HG02678 (cell line): Measurements from ENCODE around the gene MYO6.
"Not testable (repeated sequence)": the region's sequence is repeated elsewhere in the genome, so short reads cannot be mapped to it uniquely, and the experiment has no call there.

Experiments used
- ATAC-seq: cut with Tn5 transposase; IDR thresholded peaks from one replicate; pipeline ENCODE4 v1.9.1; 2021; ENCODE audit warnings: mild to moderate bottlenecking, moderate library complexity; ENCODE audit not compliant: unreplicated experiment

MYO6 gene

DNA sequence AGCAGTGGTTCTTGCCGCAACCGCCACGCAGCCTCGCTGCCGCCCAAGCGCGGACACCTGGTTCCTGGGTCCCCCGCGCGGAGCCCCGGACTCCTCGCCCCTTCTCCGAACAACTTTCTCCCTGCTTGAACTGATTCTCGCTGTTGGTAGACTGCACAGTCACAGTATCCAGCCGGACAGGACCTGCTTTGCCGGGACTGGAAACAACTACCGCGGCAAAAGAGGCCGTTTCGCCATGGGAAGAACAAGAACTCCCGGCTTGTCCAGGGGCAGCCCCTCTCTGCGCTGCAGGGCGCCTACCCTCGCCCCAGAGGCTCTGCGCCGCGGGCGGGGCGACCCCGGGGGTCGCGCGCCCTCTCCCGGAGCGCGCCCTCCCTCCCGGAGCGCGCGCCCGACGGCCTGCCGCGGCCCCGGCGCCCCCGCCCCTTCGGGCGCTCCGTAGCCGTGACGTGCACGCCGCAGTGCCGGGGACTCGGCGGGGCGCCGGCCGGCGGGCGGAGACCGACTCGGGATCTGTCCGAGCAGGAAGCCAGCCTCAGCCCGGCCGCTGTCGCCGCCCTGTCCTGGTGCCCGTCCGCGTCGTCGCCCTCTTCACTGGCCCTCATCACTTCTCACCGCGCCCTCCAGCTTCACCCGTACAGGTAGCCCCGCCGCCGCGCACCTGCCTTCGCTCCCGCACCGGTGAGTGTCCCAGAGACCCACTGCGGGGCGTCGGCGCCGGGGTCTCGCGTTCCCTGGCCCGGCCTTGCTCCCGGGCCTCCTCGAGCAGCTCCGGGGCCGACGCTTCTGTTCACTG, at the start of gene MYO6:
MYO6 (plus strand) TSS at position 497 of the 796 bp plus-strand sequence. CDS start 68,309 bp downstream, outside the sequence.
- ATAC-seq = peak; percentile 81

DNA sequence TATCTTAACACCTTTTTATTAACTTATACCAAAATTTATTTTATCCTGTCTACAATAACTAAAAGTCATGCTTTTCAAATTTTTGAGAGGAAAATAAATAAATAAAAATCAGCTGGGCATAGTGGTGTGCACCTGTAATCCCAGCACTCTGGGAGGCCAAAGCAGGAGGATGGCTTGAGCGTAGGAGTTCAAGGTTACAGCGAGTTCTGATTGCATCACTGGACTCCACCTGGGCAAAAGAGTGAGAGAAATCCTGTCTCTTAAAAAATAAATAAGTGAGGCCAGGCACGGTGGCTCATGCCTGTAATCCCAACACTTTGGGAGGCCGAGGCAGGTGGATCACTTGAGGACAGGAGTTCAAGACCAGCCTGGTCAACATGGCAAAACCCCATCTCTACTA, 40.7 kb upstream of the MYO6 start:
- not testable (repeated sequence) for ATAC-seq

DNA sequence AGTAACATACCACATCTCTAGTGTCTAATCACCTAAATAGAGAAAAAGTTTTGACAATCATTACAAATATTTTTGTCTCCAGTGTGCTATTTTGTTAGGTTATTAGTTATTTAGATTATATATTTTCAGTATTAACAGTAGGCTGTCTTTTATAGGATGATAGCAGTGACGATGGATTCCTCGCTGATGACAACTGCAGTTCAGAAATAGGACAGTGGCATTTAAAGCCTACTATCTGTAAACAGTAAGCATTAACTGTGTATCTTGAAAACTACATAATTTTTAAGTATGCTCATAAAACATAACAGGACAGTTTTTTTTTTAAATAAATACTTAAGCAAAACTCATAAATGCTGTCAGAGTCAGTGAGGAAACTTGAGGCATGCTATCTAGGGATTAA, 37.9 kb upstream of the MYO6 start:
- ATAC-seq = no peak

DNA sequence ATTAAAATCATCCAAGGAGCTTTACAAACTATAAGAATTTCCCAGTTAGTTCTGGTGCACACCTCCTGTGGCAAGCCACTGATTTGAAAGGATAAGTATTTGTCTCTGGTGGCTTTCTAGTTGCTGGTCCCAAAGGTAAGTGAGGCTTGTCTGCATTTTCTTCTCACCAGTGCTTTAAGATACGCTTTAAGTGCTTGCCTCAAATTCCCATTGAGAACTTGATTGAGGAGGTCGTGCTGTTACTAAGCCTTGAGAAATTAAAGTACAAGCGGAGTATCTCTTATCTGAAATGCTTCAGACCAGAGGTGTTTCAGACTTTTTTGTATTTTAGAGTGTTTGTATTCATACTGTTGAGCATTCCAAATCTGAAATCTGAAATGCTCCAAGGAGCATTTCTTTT, 29.9 kb upstream of the MYO6 start:
- no peak for ATAC-seq

DNA sequence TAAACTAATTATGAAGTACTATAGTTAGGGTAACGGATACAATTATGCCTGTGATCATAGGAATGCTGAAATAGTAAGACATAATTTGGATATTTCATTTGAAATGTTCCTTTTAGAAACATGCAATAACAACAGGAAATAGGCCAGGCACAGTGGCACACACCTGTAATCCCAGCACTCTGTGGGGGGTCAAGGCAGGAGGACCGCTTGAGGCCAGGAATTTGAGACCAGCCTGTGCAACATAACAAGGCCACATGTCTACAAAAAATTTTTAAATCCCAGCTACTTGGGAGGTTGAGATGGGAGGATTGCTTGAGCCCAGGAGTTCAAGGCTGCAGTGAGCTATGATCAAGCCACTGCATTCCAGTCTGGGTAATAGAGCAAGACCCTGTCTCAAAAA, 25.7 kb upstream of the MYO6 start:
- no peak for ATAC-seq

DNA sequence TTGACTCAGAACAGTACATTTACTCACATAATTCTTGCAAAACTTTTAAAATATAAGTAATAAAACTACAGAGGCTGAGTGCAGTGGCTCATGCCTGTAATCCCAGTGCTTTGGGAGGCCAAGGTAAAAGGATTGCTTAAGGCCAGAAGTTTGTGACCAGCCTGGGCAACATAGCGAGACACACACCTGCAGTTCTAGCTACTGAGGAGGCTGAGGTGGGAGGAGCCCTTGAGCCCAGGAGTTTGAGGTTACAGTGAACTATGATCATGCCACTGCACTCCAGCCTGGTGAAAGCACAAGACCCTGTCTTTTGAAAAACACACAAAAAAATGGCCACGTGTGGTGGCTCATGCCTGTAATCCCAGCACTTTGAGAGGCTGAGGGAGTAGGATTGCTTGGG, 21.8 kb upstream of the MYO6 start:
- no peak for ATAC-seq

DNA sequence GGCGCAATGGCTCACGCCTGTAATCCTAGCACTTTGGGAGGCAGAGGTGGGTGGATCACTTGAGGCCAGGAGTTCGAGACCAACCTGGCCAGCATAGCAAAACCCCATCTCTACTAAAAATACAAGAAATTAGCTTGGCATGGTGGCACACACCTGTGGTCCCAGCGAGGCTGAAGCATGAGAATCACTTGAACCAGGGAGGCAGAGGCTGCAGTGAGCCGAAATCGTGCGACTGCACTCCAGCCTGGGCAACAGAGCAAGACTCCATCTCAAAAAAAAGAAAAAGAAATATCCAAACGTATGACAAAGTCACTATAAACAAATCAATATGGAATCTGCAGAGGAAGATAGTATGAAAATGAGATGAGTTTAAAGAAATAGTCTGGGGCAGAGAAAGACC, 18.0 kb upstream of the MYO6 start:
- ATAC-seq = not testable (repeated sequence)

DNA sequence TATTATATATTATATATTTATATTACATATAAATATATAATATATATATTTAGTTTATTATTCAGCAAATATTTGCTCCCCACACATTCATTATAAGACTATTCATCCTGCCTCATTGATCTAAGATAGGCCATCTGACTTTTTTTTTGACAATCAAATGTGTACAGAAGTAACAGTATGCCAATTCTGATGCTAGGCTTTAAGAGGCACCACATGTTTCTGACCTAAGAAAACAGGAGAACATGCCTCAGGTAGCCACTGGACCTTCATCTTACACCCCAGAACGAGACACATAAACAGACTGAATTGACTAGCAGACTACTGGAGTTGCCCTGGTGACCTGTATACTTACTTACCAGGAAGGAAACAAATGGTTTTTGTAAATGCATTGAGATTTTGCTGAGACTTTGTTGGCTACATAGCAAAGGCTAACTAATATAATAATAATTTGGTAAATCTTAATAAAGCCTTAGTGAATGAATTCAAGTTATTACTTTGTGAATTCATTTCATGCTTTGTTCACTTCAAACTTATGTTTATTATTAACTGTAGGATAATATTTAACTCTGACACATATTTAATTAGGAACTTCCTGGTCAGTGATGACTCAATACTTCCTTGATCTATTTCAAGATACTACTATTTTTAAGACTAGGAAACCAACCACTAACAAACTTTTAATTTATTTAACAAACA, 13.4 kb upstream of the MYO6 start:
- peak; percentile 80 for ATAC-seq

DNA sequence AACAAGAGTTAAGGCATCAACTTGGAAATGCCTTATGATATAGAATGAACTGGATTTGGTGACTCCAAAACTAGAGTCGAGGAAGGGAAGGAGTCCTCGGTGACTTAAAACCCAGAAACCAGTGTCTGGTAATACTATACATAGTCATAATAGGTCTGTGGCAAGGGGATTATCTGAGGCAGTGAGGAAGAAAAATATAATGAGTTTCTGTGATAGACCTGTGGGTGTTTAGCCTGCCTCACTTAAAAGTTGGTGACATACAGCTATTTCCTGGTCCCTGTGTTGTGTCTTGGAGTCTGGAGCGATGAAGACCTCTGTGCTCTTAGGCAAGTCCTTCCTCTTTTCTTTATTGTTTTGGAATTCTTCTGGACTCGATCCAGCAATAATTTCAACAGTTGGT, 5.1 kb upstream of the MYO6 start:
- no peak for ATAC-seq

DNA sequence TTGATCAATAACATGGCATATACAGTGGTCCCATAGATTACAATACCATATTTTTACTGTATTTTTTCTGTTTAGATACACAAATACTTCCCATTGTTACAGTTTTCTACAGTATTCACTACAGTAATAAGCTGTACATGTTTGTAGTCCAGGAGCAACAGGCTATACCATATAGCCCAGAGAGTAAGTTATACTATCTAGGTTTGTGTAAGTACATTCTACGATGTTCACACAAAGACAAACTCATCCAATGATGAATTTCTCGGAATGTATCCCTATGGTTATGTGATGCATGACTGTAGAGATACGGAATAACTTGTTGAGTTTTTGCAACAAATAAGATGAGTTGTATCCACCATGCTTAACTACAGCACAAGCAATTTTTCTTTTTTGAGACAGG, 3.6 kb upstream of the MYO6 start:
- no peak for ATAC-seq

DNA sequence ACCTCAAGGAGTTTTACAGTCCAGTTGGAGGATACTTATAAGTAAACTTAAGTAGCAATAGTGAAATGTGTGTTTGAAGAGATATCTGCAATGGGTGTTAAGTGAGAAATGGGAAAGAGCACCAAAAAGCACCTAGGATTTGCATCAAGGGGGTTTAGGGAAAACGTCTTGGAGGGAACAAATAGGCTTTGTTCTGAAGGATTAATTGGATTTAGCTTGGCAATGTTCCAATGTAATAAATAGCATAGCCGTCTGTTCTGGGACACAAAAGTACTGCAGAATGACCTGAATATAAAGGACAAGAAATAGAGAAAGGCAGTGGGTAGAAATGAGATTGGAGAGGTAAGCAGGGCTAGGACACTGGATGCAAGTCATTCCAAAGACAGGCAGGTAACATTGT, 2.8 kb upstream of the MYO6 start:
- ATAC-seq = no peak

DNA sequence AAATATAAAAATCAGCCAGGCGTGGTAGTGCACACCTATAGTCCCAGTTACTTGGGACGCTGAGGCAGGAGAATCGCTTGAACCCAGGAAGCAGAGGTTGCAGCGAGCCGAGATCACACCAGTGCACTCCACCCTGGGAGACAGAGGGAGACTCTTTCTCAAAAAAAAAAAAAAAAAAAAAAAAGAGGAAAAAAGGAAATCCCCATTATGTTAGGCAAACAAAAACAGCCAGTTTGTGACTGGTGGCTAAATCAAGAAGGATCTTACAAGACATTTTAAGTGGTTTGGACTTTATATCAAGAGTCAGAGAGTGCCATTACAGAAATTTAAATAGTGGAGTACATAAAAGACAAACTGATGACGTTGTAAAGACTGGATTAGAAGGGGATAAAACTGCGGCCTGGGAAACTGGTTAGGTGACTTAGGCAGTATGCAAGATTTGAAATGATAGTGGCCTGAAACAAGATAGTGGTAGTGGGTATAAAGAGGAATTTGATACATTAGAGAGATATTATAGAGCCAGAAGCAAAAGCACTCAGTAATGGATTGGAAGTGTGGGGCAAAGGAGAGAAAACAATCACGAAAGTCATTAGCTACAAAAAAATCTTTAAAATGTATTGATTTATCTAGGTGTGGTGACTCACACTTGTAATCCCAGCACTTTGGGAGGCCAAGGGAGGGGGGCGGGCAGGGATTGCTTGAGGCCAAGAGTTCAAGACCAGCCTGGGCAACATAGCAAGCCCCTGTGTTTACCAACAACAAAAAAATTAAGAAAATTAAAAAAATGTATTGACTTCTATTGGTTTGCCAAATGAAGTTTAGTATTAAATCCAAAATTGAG, 1.7 kb upstream of the MYO6 start:
- no peak for ATAC-seq

DNA sequence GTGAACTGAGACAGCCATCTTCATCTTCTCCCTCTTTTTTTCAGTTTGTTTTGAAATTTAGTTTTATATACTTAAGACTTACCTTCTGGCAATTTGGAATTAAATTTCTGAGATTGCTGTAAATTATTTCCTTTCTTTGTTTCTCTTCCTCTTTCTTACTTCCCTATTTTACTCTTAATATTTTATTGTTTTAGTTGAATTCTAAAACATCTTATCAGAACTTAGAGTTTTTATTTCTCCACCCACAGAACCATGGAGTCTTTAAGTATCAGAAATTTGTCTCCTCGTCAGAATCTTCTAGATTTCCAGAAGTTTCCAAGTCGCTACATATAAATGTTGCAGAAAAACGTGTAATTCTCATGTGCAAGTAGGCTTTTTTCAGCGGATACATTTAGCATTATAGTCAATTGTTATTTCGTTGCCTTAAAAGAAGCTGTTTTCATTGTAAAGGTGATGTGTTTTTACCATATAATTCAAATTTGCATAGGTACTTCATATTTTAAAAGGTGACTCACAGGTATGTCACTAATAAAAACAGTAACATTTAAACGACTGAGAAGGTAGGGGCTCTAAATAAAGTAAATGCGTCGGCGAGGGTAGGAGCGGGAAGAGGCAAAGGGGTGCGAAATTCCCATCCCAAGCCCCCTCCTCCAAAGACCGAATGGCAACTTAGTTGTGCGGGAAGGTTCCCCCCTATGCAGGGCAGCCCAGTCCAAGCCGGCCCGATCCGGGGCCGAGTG, 866 bp upstream of the MYO6 start:
- no peak for ATAC-seq

DNA sequence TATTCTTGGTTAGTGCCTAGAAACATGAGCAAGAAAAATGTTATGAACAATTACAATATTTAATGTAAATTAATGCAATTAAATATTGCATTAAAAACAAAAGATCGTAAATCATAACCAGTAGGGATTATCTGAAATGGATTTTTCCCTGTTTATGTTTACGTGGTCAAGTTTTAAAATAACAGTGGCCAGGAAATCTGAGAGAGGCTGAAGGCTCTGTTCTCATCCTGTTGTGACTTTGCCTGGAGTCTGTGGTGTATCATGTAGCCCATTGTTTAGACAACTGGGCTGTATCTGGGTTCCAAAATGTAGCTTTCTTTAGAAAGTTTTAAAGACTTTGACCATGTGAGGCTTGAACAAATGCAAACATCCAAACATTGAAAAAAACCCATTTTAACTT, 2.4 kb downstream of the MYO6 start:
- ATAC-seq = no peak

DNA sequence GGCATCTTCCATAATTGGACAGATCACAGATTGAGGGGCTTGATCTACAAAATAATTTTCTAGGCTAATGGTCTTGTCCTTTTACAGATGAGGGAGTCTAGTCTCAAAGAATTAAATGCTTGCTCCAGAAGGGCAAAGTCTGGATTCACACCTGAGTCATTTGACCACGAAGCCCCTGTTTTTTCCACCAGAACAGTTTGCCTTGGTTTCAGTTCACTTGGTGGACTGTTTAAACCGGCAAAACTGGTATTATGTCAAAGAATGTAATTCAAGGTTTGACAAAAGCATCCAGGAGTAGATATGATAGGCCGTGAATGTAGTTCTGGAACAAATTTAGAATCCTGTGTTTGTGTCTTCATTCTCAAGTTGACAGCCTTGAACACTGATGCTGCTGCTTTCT, 3.3 kb downstream of the MYO6 start:
- no peak for ATAC-seq

DNA sequence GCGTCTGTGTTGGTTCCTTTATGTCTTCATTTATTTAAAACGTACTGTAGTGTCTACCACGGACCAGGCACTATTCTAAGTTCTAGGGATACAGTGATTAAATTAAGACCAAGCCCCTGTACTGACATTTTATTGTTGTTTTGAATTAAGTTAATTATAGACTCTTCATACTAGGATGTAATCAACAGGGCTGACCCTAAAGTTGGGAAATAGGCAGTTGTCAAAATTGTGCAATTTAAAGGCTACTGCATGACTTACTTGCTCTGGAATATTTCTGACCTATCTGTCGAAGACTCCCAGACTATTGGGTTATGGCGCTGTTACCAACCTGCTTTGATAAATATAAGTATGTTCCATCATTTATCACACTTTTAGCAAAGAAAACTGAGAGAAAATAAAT, 6.7 kb downstream of the MYO6 start:
- no peak for ATAC-seq

DNA sequence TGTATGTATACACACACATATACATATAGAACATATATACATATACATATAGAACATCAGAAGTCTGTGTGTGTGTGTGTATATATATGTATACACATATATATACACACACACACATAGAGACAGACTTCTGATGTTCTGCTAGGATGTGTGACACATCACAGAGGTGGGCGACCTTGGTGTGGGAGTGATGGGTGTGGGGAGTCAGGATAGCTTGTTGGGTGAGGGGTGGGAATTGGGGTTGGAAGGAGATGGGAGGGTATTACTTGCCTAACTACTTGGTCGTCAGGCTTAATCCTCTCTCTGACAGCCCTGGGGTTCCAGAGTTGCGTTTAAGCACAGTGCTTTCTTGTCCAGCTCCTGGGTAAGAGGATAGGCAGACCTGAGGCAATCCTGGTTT, 8.3 kb downstream of the MYO6 start:
- no peak for ATAC-seq

DNA sequence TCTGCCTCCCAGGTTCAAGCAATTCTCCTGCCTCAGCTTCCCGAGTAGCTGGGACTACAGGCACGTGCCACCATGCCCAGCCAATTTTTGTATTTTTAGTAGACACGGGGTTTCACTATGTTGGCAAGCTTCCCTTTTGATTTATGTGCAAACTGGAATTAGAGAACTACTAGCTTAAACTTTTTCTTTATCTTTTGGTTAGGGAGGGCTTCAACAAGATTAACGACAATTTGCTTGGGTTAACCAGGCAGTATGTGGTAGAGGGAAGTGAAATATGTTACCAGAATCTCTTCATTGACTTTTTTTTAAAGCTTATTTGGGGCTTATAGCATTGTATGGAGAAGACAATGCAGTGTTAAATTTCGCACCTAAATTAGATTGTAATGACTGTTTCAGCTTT, 9.0 kb downstream of the MYO6 start:
- ATAC-seq = no peak

DNA sequence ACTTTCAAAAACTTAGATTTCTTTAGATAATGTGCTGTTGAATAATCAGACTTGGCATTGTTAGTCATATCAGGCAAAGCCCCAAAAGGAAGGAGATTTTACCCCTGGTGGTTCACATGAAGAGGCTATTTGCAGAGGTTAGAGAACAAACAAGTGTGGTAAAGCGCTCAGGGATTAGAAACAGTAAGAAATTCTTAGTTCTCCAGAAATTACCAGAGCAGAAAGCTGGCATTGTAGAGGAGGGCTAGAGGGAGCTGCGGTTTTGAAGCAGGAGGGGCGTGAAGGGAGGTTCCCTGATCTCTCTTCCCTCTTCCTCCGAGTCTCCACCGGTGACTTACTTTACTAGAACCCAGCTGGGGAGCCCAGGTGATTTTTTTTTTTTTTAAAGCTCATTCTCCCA, 10.2 kb downstream of the MYO6 start:
- no peak for ATAC-seq

DNA sequence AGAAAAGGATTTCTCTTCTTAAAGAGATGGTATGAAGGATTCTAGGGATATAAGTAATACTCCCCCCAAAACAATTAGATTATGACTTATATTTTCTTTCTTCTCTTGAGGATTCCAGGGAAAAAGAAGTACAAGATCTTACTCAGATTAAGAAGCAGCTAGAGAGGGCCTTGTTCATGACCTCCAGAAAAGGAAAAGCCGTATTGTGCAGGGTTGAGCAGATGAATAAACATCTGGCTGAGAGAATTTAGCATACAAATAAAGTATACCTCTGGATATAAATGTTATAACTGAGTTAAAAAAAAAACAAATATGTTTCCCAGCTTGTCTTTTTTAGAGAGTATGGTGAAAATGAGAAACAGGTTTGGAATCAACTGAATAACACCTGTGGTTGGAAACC, 11.3 kb downstream of the MYO6 start:
- ATAC-seq = no peak

DNA sequence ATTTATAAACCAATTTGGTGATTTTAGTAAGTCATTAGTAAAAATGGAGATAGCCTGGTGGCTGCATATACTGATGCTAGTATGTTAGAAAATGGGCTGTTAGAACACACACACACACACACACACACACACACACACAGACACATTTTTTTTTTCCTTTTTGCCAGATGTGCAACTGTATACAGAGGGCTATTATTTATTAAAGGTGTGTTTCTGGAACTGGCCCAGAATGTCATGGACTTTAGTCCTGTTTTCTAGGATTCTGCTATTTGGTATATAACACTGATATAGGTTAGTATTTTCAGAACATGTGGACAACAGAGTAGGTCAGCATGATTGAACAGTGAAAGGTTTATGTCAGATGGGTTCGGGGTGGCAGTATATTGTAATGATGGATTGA, 12.4 kb downstream of the MYO6 start:
- ATAC-seq = no peak
